Forelimb muscle (tissue), 1 donor: ENCODE results near the gene CALCA. TPM values are rescaled to one million over a fixed set of nuclear protein-coding genes. Genes with fewer than 3 reads are reported as not detected.
"Not testable (repeated sequence)": the region's sequence is repeated elsewhere in the genome, so short reads cannot be mapped to it uniquely, and the experiment has no call there.

Experiments
- DNase-seq: peaks from one replicate; pipeline ENCODE4 v3.0.0-alpha.2; 2013; ENCODE audit warnings: low read depth
- polyA plus RNA-seq: library from polyadenylated mRNA; unstranded; fragments of 120-200 nt; gene quantifications from one replicate; pipeline ENCODE4 v1.2.1, GENCODE V29; 2013; ENCODE audit not compliant: insufficient read length

CALCA gene
- polyA plus RNA-seq: not detected

GRCh38 chr11:14971865-14972580, at the start of gene CALCA:
TSS of gene CALCA (minus strand) at chr11:14972351. CDS start at chr11:14971192, 1,159 bp downstream.
- DNase-seq: no peak

GRCh38 chr11:15016200-15016599, 44.0 kb upstream of the CALCA start:
- DNase-seq: no peak

GRCh38 chr11:15011776-15012345, 39.7 kb upstream of the CALCA start:
- DNase-seq: no peak

GRCh38 chr11:15010865-15011264, 38.7 kb upstream of the CALCA start:
- DNase-seq: no peak

GRCh38 chr11:15006139-15006759, 34.1 kb upstream of the CALCA start:
- no peak for DNase-seq

GRCh38 chr11:14988133-14988532, 16.0 kb upstream of the CALCA start:
- DNase-seq: not testable (repeated sequence)

GRCh38 chr11:14981507-14981906, 9.4 kb upstream of the CALCA start:
- DNase-seq: no peak

- no peak for DNase-seq
Measured at GRCh38 chr11:14980854-14981253, 8.7 kb upstream of the CALCA start.

- DNase-seq: no peak
Measured at GRCh38 chr11:14977101-14977880, 5.1 kb upstream of the CALCA start.

GRCh38 chr11:14975252-14975587, 3.1 kb upstream of the CALCA start:
- no peak for DNase-seq

- no peak for DNase-seq
Measured at GRCh38 chr11:14974515-14975251, 2.5 kb upstream of the CALCA start.

- no peak for DNase-seq
Measured at GRCh38 chr11:14973621-14974514, 1.7 kb upstream of the CALCA start.

GRCh38 chr11:14972581-14973495, 687 bp upstream of the CALCA start:
- DNase-seq: no peak

- DNase-seq: no peak
Measured at GRCh38 chr11:14969901-14970323, 2.2 kb downstream of the CALCA start.

GRCh38 chr11:14967581-14968243, 4.4 kb downstream of the CALCA start:
- DNase-seq: no peak

- DNase-seq: no peak
Measured at GRCh38 chr11:14956111-14956510, 16.0 kb downstream of the CALCA start.

GRCh38 chr11:14954581-14954980, 17.6 kb downstream of the CALCA start:
- no peak for DNase-seq

- DNase-seq: no peak
Measured at GRCh38 chr11:14953904-14954303, 18.2 kb downstream of the CALCA start.
